RWPE2 (cell line): ENCODE measurements around the gene FAM20C.

Source experiments
- ATAC-seq: fragments of 200-7000 bp; cut with Tn5 transposase; 3 replicates; pipeline ENCODE4 v1.9.1; 2021; ENCODE audit warnings: low read depth
- DNase-seq: peaks from one replicate; pipeline ENCODE4 v3.0.0-alpha.2; 2020; ENCODE audit warnings: low spot score
- H3K27ac ChIP-seq: fragments of 450-650 bp; 2 replicates; pipeline ENCODE4 v1.5.1; 2017; ENCODE audit warnings: mild to moderate bottlenecking; ENCODE audit not compliant: poor library complexity, severe bottlenecking
- H3K27me3 ChIP-seq: fragments of 250-450 bp; sonication (Bioruptor Pico); 2 replicates; pipeline ENCODE4 v1.5.1; 2021; ENCODE audit warnings: mild to moderate bottlenecking, moderate library complexity; ENCODE audit not compliant: insufficient read depth, poor library complexity, severe bottlenecking
- H3K36me3 ChIP-seq: fragments of 250-450 bp; sonication (Bioruptor Pico); 2 replicates; pipeline ENCODE4 v1.5.1; 2020; ENCODE audit warnings: low read depth, mild to moderate bottlenecking, moderate library complexity
- H3K4me1 ChIP-seq: fragments of 250-450 bp; sonication (Bioruptor Pico); 2 replicates; pipeline ENCODE4 v1.5.1; 2021; ENCODE audit warnings: mild to moderate bottlenecking, moderate library complexity; ENCODE audit not compliant: insufficient read depth, poor library complexity, severe bottlenecking
- H3K4me3 ChIP-seq: fragments of 250-450 bp; sonication (Bioruptor Pico); 2 replicates; pipeline ENCODE4 v1.5.1; 2021; ENCODE audit warnings: mild to moderate bottlenecking, moderate library complexity; ENCODE audit not compliant: severe bottlenecking
- H3K9me3 ChIP-seq: fragments of 250-450 bp; sonication (Bioruptor Pico); 2 replicates; pipeline ENCODE4 v1.5.1; 2021; ENCODE audit warnings: mild to moderate bottlenecking, moderate library complexity; ENCODE audit not compliant: severe bottlenecking
- CTCF ChIP-seq: fragments of 450-650 bp; IDR thresholded peaks from one replicate; pipeline ENCODE4 v1.5.1; 2017; ENCODE audit warnings: mild to moderate bottlenecking, moderate library complexity; ENCODE audit not compliant: poor library complexity, severe bottlenecking

The FAM20C gene

DNA sequence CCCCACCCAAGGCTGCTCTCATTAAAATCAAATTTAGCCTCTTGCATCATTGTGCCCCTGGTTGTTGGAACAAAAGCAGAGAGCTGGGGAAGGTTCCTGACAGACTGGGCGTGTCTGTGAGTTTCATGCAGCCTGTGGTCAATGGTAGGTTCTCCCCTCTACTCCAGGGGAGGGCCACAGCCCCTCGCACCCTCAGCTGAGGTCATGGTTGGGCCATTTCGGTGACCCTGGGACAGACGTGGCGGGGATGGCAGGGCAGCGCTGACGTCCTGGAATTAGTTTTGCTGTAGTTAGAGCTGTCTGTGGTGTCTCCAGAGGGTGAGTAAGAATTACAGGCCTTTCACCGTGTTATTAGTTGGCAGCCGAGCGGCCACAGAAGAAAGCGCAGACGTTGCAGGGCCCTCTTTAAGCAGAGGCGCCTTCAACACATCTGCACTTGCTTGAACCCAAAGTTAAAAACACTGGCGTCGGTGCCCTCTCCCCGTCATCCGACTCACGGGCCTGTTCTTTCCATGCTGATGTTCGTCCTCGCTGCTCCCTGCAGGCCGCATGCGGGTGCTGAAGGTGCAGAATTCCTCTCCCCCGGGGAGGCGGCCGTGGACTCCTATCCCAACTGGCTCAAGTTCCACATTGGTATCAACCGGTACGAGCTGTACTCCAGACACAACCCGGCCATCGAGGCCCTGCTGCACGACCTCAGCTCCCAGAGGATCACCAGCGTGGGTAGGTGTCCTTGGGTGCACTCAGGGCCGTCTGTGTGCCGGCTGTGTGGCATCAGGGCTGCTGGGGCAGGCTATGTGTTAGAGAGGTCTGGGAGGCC, 2.8 kb downstream of the FAM20C start:
- no peak for TF ChIP-seq CTCF
- no peaks in the 10 kb centered on the region for H3K4me1 ChIP-seq
- peak overlapping the region; percentile 57 for H3K27ac ChIP-seq
- H3K36me3 ChIP-seq: peaks cover 54% of the 10 kb centered on the region
- ATAC-seq: no peak
- DNase-seq: no peak
- no peaks in the 10 kb centered on the region for H3K9me3 ChIP-seq
- H3K4me3 ChIP-seq: peak overlapping the region; percentile 67
- H3K27me3 ChIP-seq: no peaks in the 10 kb centered on the region

DNA sequence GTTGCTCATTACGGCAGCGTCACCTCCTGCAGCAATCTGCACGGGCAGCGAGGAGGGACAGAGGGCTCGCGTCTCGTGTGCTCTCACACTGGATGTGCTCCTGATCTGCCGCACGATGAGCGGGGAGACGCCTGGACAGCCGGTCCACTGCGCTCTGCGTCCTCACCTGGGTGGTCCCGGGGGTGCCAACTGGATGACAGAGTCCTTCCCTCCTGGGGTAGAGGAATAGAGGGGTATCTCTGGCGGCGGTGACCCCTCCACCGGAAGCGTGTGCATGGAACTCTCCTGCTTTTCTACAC, 3.4 kb downstream of the FAM20C start:
- H3K36me3 ChIP-seq: peaks cover 59% of the 10 kb centered on the region
- H3K4me1 ChIP-seq: no peaks in the 10 kb centered on the region
- no peak overlapping the region for H3K4me3 ChIP-seq
- no peak for DNase-seq
- TF ChIP-seq CTCF: no peak
- H3K9me3 ChIP-seq: no peaks in the 10 kb centered on the region
- no peak for ATAC-seq
- no peak overlapping the region for H3K27ac ChIP-seq
- no peaks in the 10 kb centered on the region for H3K27me3 ChIP-seq

GRCh38 chr7:196283-196682, 3.9 kb downstream of the FAM20C start:
- no peak for TF ChIP-seq CTCF
- Histone ChIP-seq H3K4me3 (no peak overlapping the region), H3K9me3 (no peaks in the 10 kb centered on the region), H3K4me1 (no peaks in the 10 kb centered on the region), H3K36me3 (peaks cover 63% of the 10 kb centered on the region), H3K27ac (no peak overlapping the region), H3K27me3 (no peaks in the 10 kb centered on the region)
- DNase-seq (no peak), ATAC-seq (no peak)

GRCh38 chr7:196778-197321, 4.5 kb downstream of the FAM20C start:
- Histone ChIP-seq H3K36me3 (peaks cover 69% of the 10 kb centered on the region), H3K4me3 (no peak overlapping the region), H3K4me1 (no peaks in the 10 kb centered on the region), H3K27ac (no peak overlapping the region), H3K9me3 (no peaks in the 10 kb centered on the region), H3K27me3 (no peaks in the 10 kb centered on the region)
- ATAC-seq: no peak
- TF ChIP-seq CTCF: no peak
- no peak for DNase-seq
